H1 (cell line): ENCODE measurements around the gene PPP1R3F. TPM values are rescaled to one million over a fixed set of nuclear protein-coding genes. Genes with fewer than 3 reads are reported as not detected.

Experiments used
- BCL11A ChIP-seq, 2 experiments: IDR thresholded peaks; one replicate each; pipeline ENCODE4 v1.6.1; 2011; ENCODE audit warnings: low read depth in 2 of 2, low read length in 2 of 2, mild to moderate bottlenecking in 2 of 2
- CEBPB ChIP-seq: IDR thresholded peaks from 2 replicates; pipeline ENCODE4 v1.6.1; 2012; ENCODE audit warnings: low read depth, low read length
- EGR1 ChIP-seq: IDR thresholded peaks from 2 replicates; pipeline ENCODE4 v1.6.1; 2011; ENCODE audit warnings: low read depth, low read length, borderline replicate concordance
- POLR2A ChIP-seq, 2 experiments: IDR thresholded peaks; 1 replicate in 1 of 2; 2 replicates in 1 of 2; pipeline ENCODE4 v1.6.1; 2011; ENCODE audit warnings: low read depth in 2 of 2, low read length in 2 of 2, mild to moderate bottlenecking in 2 of 2; ENCODE audit errors: control extremely low read depth in 1 of 2
- SIX5 ChIP-seq: IDR thresholded peaks from 2 replicates; pipeline ENCODE4 v1.6.1; 2011; ENCODE audit warnings: mild to moderate bottlenecking, low read depth, low read length
- polyA plus RNA-seq, 7 experiments: library from polyadenylated mRNA; depleted of rRNA in 3 of 7; stranded (reverse) in 5 of 7; unstranded in 2 of 7; fragments of >200 nt in 5 of 7; fragments of 200-250 nt in 2 of 7; gene quantifications; 1 replicate in 5 of 7; 2 replicates in 1 of 7; 4 replicates in 1 of 7; pipeline versions ENCODE4 v1.2.1 to v1.2.3, GENCODE V29; 2011 to 2013; ENCODE audit warnings: missing spikeins in 2 of 7, mixed read lengths in 2 of 7
- total RNA-seq: library from RNA; stranded (reverse); fragmentation: NEBNext Ultra II Directional; extraction: Animal tissue kit (Norgen Biotek cat#: 25700); gene quantifications from 2 replicates; pipeline ENCODE4 v1.2.1, GENCODE V29; 2021
- TF ChIP-seq, protein P1 (sequence below), 3 experiments: IDR thresholded peaks; 1 replicate in 2 of 3; 2 replicates in 1 of 3; pipeline versions ENCODE4 v1.5.1 to v1.6.1; 2011; ENCODE audit warnings: low read length in 3 of 3, mild to moderate bottlenecking in 3 of 3, inconsistent platforms in 2 of 3, low read depth in 1 of 3, moderate library complexity in 1 of 3; ENCODE audit not compliant: insufficient read depth in 1 of 3; ENCODE audit errors: control extremely low read depth in 1 of 3

PPP1R3F gene
- total and polyA plus RNA-seq, 2 of the 8 experiments (the other 6 are each of a cell fraction or from before 2014, with no cell fraction given) = 5.1 to 6.8 TPM

DNA sequence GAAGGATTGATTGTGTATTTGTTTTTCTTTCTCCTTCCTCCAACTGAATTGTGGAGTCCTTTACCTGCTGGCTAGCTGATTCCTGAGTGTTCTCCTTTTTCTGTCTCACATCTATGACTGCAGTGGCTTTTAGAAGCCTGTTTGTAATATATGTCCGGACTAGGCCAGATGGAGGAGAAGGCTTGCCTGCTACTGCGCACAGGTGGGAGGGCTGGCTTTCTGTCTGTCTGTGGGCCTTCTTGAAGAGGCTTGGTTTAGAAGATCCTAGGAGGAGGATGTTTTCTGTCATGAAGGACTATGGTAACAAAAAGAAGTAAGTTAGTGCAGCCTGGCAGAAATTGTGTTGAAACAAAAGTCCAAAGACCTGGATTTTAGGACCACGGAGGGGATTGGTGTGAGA is 8.5 kb downstream of the PPP1R3F start (continued):
- TF ChIP-seq, protein P1, sequence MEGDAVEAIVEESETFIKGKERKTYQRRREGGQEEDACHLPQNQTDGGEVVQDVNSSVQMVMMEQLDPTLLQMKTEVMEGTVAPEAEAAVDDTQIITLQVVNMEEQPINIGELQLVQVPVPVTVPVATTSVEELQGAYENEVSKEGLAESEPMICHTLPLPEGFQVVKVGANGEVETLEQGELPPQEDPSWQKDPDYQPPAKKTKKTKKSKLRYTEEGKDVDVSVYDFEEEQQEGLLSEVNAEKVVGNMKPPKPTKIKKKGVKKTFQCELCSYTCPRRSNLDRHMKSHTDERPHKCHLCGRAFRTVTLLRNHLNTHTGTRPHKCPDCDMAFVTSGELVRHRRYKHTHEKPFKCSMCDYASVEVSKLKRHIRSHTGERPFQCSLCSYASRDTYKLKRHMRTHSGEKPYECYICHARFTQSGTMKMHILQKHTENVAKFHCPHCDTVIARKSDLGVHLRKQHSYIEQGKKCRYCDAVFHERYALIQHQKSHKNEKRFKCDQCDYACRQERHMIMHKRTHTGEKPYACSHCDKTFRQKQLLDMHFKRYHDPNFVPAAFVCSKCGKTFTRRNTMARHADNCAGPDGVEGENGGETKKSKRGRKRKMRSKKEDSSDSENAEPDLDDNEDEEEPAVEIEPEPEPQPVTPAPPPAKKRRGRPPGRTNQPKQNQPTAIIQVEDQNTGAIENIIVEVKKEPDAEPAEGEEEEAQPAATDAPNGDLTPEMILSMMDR (IDR thresholded peaks at IDR 0.05; ENCODE audit: control extremely low read depth in 1 of 3, insufficient read depth in 1 of 3, low read depth in 1 of 3, low read length in 3 of 3) = no peak
- TF ChIP-seq SIX5 = no peak
- TF ChIP-seq POLR2A (IDR thresholded peaks at IDR 0.05; ENCODE audit: control extremely low read depth in 1 of 2, low read depth in 2 of 2, low read length in 2 of 2) = no peak
- no peak for TF ChIP-seq EGR1
- no peak for TF ChIP-seq CEBPB
- TF ChIP-seq BCL11A (IDR thresholded peaks at IDR 0.05; ENCODE audit: low read depth in 2 of 2, low read length in 2 of 2) = no peak
